GM23338 (cell line): Measurements from ENCODE around the gene ECHDC3.

ENCODE experiments used
- CREB1 ChIP-seq: fragments of 250-450 bp; sonication (Bioruptor Pico); IDR thresholded peaks from 2 replicates; pipeline ENCODE4 v1.5.0; 2020; ENCODE audit warnings: low read depth, mild to moderate bottlenecking, moderate library complexity
- EZH2 ChIP-seq: fragments of 200-600 bp; sonication (generic); IDR thresholded peaks from one replicate; pipeline ENCODE4 v1.8.0; 2017; ENCODE audit warnings: antibody characterized with exemption, mild to moderate bottlenecking, low read depth; ENCODE audit not compliant: unreplicated experiment
- EZH2phosphoT487 ChIP-seq: fragments of 200-600 bp; sonication (generic); IDR thresholded peaks from one replicate; pipeline ENCODE4 v1.8.1; 2018; ENCODE audit warnings: antibody characterized with exemption; ENCODE audit not compliant: unreplicated experiment
- JUNB ChIP-seq: IDR thresholded peaks from one replicate; pipeline ENCODE4 v1.6.1; 2016; ENCODE audit warnings: antibody characterized with exemption; ENCODE audit not compliant: unreplicated experiment
- NANOG ChIP-seq: IDR thresholded peaks from 2 replicates; pipeline ENCODE4 v1.6.1; 2016; ENCODE audit warnings: antibody characterized with exemption, borderline replicate concordance
- POLR2AphosphoS5 ChIP-seq: IDR thresholded peaks from 2 replicates; pipeline ENCODE4 v1.6.1; 2016; ENCODE audit warnings: antibody characterized with exemption, low read depth
- STAT1 ChIP-seq: IDR thresholded peaks from one replicate; pipeline ENCODE4 v1.6.1; 2016; ENCODE audit warnings: antibody characterized with exemption; ENCODE audit not compliant: unreplicated experiment
- ZNF114 ChIP-seq: fragments of 250-450 bp; sonication (Bioruptor Pico); IDR thresholded peaks from 2 replicates; pipeline ENCODE4 v1.5.0; 2020; ENCODE audit warnings: mild to moderate bottlenecking, moderate library complexity
- ZNF331 ChIP-seq: fragments of 250-450 bp; sonication (Bioruptor Pico); IDR thresholded peaks from 2 replicates; pipeline ENCODE4 v1.5.0; 2020; ENCODE audit warnings: low read depth, mild to moderate bottlenecking, moderate library complexity
- TF ChIP-seq, protein P1 (sequence below): IDR thresholded peaks from 2 replicates; pipeline ENCODE4 v1.6.1; 2016; ENCODE audit warnings: antibody characterized with exemption
- TF ChIP-seq, protein P2 (sequence below): IDR thresholded peaks from one replicate; pipeline ENCODE4 v1.6.1; 2018; ENCODE audit warnings: antibody characterized with exemption; ENCODE audit not compliant: unreplicated experiment
- TF ChIP-seq, protein P3 (sequence below), 2 experiments: fragments of 200-600 bp in 1 of 2; sonication (generic) in 1 of 2; conservative IDR thresholded peaks; 2 replicates each; pipeline versions ENCODE4 v1.5.1 to v1.6.1; 2016 to 2017; ENCODE audit warnings: antibody characterized with exemption in 2 of 2, low read depth in 2 of 2, mild to moderate bottlenecking in 2 of 2, moderate library complexity in 1 of 2

DNA sequence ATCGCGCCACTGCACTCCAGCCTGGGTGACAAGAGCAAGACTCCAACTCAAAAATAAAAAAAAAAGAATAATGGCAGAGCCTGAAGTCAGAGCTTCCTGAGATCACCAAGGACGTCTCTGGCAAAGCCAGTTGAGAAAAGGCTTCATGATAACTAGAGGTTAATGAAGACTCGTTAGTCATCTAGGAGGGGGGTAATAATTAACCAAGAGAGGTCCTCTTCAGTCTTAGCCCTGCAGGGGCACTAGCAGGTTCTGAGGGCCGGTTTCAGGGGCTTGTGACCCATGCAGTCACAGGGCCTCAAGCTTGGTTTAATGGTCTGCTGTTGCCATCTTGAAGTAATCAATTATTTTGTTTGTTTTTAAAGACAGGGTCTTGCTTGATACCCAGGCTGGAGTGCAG is 52.4 kb downstream of the ECHDC3 start:
- TF ChIP-seq, protein P1, sequence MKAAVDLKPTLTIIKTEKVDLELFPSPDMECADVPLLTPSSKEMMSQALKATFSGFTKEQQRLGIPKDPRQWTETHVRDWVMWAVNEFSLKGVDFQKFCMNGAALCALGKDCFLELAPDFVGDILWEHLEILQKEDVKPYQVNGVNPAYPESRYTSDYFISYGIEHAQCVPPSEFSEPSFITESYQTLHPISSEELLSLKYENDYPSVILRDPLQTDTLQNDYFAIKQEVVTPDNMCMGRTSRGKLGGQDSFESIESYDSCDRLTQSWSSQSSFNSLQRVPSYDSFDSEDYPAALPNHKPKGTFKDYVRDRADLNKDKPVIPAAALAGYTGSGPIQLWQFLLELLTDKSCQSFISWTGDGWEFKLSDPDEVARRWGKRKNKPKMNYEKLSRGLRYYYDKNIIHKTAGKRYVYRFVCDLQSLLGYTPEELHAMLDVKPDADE: no peak
- TF ChIP-seq, protein P2, sequence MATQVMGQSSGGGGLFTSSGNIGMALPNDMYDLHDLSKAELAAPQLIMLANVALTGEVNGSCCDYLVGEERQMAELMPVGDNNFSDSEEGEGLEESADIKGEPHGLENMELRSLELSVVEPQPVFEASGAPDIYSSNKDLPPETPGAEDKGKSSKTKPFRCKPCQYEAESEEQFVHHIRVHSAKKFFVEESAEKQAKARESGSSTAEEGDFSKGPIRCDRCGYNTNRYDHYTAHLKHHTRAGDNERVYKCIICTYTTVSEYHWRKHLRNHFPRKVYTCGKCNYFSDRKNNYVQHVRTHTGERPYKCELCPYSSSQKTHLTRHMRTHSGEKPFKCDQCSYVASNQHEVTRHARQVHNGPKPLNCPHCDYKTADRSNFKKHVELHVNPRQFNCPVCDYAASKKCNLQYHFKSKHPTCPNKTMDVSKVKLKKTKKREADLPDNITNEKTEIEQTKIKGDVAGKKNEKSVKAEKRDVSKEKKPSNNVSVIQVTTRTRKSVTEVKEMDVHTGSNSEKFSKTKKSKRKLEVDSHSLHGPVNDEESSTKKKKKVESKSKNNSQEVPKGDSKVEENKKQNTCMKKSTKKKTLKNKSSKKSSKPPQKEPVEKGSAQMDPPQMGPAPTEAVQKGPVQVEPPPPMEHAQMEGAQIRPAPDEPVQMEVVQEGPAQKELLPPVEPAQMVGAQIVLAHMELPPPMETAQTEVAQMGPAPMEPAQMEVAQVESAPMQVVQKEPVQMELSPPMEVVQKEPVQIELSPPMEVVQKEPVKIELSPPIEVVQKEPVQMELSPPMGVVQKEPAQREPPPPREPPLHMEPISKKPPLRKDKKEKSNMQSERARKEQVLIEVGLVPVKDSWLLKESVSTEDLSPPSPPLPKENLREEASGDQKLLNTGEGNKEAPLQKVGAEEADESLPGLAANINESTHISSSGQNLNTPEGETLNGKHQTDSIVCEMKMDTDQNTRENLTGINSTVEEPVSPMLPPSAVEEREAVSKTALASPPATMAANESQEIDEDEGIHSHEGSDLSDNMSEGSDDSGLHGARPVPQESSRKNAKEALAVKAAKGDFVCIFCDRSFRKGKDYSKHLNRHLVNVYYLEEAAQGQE: no peak
- TF ChIP-seq, protein P3, sequence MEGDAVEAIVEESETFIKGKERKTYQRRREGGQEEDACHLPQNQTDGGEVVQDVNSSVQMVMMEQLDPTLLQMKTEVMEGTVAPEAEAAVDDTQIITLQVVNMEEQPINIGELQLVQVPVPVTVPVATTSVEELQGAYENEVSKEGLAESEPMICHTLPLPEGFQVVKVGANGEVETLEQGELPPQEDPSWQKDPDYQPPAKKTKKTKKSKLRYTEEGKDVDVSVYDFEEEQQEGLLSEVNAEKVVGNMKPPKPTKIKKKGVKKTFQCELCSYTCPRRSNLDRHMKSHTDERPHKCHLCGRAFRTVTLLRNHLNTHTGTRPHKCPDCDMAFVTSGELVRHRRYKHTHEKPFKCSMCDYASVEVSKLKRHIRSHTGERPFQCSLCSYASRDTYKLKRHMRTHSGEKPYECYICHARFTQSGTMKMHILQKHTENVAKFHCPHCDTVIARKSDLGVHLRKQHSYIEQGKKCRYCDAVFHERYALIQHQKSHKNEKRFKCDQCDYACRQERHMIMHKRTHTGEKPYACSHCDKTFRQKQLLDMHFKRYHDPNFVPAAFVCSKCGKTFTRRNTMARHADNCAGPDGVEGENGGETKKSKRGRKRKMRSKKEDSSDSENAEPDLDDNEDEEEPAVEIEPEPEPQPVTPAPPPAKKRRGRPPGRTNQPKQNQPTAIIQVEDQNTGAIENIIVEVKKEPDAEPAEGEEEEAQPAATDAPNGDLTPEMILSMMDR (conservative IDR thresholded peaks at IDR 0.05; ENCODE audit: low read depth in 2 of 2): no peak
- TF ChIP-seq EZH2: no peak
- TF ChIP-seq CREB1: no peak
- no peak for TF ChIP-seq POLR2AphosphoS5
- no peak for TF ChIP-seq EZH2phosphoT487
- no peak for TF ChIP-seq ZNF331 (CRISPR knock-in tag)
- TF ChIP-seq JUNB: no peak
- TF ChIP-seq ZNF114 (CRISPR knock-in tag): no peak
- TF ChIP-seq STAT1: no peak
- TF ChIP-seq NANOG: no peak
